ENCODE data around the gene GTPBP4. TPM values are rescaled to one million over a fixed set of nuclear protein-coding genes. Genes with fewer than 3 reads are reported as not detected.

Gene GTPBP4
- total and polyA plus RNA-seq, 2 of the 13 experiments (the other 11 are each of a cell fraction or from before 2014, with no cell fraction given): 24.1 to 85.5 TPM

- TF ChIP-seq, protein P1, sequence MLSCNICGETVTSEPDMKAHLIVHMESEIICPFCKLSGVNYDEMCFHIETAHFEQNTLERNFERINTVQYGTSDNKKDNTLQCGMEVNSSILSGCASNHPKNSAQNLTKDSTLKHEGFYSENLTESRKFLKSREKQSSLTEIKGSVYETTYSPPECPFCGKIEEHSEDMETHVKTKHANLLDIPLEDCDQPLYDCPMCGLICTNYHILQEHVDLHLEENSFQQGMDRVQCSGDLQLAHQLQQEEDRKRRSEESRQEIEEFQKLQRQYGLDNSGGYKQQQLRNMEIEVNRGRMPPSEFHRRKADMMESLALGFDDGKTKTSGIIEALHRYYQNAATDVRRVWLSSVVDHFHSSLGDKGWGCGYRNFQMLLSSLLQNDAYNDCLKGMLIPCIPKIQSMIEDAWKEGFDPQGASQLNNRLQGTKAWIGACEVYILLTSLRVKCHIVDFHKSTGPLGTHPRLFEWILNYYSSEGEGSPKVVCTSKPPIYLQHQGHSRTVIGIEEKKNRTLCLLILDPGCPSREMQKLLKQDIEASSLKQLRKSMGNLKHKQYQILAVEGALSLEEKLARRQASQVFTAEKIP (CRISPR knock-in tag; IDR thresholded peaks at IDR 0.05; ENCODE audit: borderline replicate concordance): no peak
- TF ChIP-seq ZNF496 (CRISPR knock-in tag; IDR thresholded peaks at IDR 0.05; ENCODE audit: insufficient replicate concordance) (no peak), YEATS4 (CRISPR knock-in tag; IDR thresholded peaks at IDR 0.05; ENCODE audit: borderline replicate concordance) (peak; percentile 5; the same call in 1 of the 2 replicates), RBM39 (IDR thresholded peaks at IDR 0.05; ENCODE audit: low read depth, low read length, poor library complexity, severe bottlenecking) (peak; percentile 34), ZBTB10 (CRISPR knock-in tag; IDR thresholded peaks at IDR 0.05; ENCODE audit: borderline replicate concordance) (0 out of 2 replicates have a peak, but pooled peaks have one; percentile 7), KMT2A (CRISPR knock-in tag; IDR thresholded peaks at IDR 0.05) (no peak), ZNF709 (CRISPR knock-in tag; IDR thresholded peaks at IDR 0.05) (peak; percentile 78; the same call in 1 of the 2 replicates), MTA3 (CRISPR knock-in tag; IDR thresholded peaks at IDR 0.05) (no peak), POLR2AphosphoS5 (IDR thresholded peaks at IDR 0.05; ENCODE audit: low read depth, low read length) (no peak), KDM5A (IDR thresholded peaks at IDR 0.05; ENCODE audit: borderline replicate concordance, low read length) (peak; percentile 88), ZNF501 (CRISPR knock-in tag; IDR thresholded peaks at IDR 0.05) (peak; percentile 42; the same call in 1 of the 2 replicates), HOXD1 (CRISPR knock-in tag; IDR thresholded peaks at IDR 0.05) (no peak), MNT (IDR thresholded peaks at IDR 0.05) (no peak), MAFF (IDR thresholded peaks at IDR 0.05; ENCODE audit: low read depth, low read length) (no peak), ZNF121 (CRISPR knock-in tag; IDR thresholded peaks at IDR 0.05) (no peak; the same call in 1 of the 2 replicates)
- TF ChIP-seq, protein P2, sequence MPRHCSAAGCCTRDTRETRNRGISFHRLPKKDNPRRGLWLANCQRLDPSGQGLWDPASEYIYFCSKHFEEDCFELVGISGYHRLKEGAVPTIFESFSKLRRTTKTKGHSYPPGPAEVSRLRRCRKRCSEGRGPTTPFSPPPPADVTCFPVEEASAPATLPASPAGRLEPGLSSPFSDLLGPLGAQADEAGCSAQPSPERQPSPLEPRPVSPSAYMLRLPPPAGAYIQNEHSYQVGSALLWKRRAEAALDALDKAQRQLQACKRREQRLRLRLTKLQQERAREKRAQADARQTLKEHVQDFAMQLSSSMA (CRISPR knock-in tag; IDR thresholded peaks at IDR 0.05): no peak
- TF ChIP-seq, protein P3, sequence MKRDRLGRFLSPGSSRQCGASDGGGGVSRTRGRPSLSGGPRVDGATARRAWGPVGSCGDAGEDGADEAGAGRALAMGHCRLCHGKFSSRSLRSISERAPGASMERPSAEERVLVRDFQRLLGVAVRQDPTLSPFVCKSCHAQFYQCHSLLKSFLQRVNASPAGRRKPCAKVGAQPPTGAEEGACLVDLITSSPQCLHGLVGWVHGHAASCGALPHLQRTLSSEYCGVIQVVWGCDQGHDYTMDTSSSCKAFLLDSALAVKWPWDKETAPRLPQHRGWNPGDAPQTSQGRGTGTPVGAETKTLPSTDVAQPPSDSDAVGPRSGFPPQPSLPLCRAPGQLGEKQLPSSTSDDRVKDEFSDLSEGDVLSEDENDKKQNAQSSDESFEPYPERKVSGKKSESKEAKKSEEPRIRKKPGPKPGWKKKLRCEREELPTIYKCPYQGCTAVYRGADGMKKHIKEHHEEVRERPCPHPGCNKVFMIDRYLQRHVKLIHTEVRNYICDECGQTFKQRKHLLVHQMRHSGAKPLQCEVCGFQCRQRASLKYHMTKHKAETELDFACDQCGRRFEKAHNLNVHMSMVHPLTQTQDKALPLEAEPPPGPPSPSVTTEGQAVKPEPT (CRISPR knock-in tag; IDR thresholded peaks at IDR 0.05; ENCODE audit: low read depth): no peak
- TF ChIP-seq, protein P4, sequence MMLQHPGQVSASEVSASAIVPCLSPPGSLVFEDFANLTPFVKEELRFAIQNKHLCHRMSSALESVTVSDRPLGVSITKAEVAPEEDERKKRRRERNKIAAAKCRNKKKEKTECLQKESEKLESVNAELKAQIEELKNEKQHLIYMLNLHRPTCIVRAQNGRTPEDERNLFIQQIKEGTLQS (CRISPR knock-in tag; IDR thresholded peaks at IDR 0.05): no peak
- TF ChIP-seq, protein P5, sequence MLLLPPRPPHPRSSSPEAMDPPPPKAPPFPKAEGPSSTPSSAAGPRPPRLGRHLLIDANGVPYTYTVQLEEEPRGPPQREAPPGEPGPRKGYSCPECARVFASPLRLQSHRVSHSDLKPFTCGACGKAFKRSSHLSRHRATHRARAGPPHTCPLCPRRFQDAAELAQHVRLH (CRISPR knock-in tag; IDR thresholded peaks at IDR 0.05; ENCODE audit: borderline replicate concordance, low read depth): no peak
Measured at GRCh38 chr10:988667-989545, 672 bp downstream of the GTPBP4 start (continued).

Measured in HepG2 (cell line).